Umbilical cord (tissue), 2 donors: ENCODE data around the gene ACACA. TPM values are rescaled to one million over a fixed set of nuclear protein-coding genes. Genes with fewer than 3 reads are reported as not detected.

Experiments
- DNase-seq: peaks from one replicate; pipeline ENCODE4 v3.0.0-alpha.2; 2015; ENCODE audit warnings: low spot score
- total RNA-seq: library from RNA; depleted of rRNA; stranded (reverse); fragments of >200 nt; gene quantifications from one replicate; pipeline ENCODE4 v1.2.3, GENCODE V29; 2014; ENCODE audit warnings: low replicate concordance; ENCODE audit not compliant: insufficient read depth

ACACA gene
- total RNA-seq, 1 donor from 2014 or later = 16.1 TPM

- DNase-seq = no peak
Observed at GRCh38 chr17:37344519-37344918, 62.1 kb downstream of the ACACA start.

- no peak for DNase-seq
Observed at GRCh38 chr17:37342589-37342988, 64.0 kb downstream of the ACACA start.

- no peak for DNase-seq
Observed at GRCh38 chr17:37340804-37341203, 65.8 kb downstream of the ACACA start.

- DNase-seq = no peak
Observed at GRCh38 chr17:37339321-37339720, 67.3 kb downstream of the ACACA start.

GRCh38 chr17:37338847-37339246, 67.8 kb downstream of the ACACA start:
- no peak for DNase-seq

GRCh38 chr17:37327341-37328090, 79.1 kb downstream of the ACACA start:
- no peak for DNase-seq

- DNase-seq = no peak
Observed at GRCh38 chr17:37322826-37323561, 83.6 kb downstream of the ACACA start.

GRCh38 chr17:37322106-37322505, 84.5 kb downstream of the ACACA start:
- no peak for DNase-seq

GRCh38 chr17:37318931-37319594, 87.6 kb downstream of the ACACA start:
- DNase-seq = no peak

- no peak for DNase-seq
Observed at GRCh38 chr17:37317867-37318266, 88.8 kb downstream of the ACACA start.

- DNase-seq = no peak
Observed at GRCh38 chr17:37315601-37316000, 91.0 kb downstream of the ACACA start.

- no peak for DNase-seq
Observed at GRCh38 chr17:37312137-37312923, 94.3 kb downstream of the ACACA start.

- peak; percentile 24 for DNase-seq
Observed at GRCh38 chr17:37310940-37311339, 95.7 kb downstream of the ACACA start.

- no peak for DNase-seq
Observed at GRCh38 chr17:37309051-37309450, 97.6 kb downstream of the ACACA start.

GRCh38 chr17:37305406-37305905, 101.2 kb downstream of the ACACA start:
- DNase-seq = no peak

GRCh38 chr17:37301288-37301687, 105.3 kb downstream of the ACACA start:
- DNase-seq = no peak

- DNase-seq = no peak
Observed at GRCh38 chr17:37300683-37301082, 106.0 kb downstream of the ACACA start.

GRCh38 chr17:37299257-37299980, 107.2 kb downstream of the ACACA start:
- no peak for DNase-seq

- DNase-seq = no peak
Observed at GRCh38 chr17:37295888-37296287, 110.7 kb downstream of the ACACA start.

- DNase-seq = no peak
Observed at GRCh38 chr17:37294888-37295287, 111.7 kb downstream of the ACACA start.

- DNase-seq = no peak
Observed at GRCh38 chr17:37293770-37294169, 112.9 kb downstream of the ACACA start.
